ENCODE measurements around the gene TTC9C. TPM values are rescaled to one million over a fixed set of nuclear protein-coding genes. Genes with fewer than 3 reads are reported as not detected.

TTC9C gene
- polyA plus RNA-seq, 1 donor (not counting 4 experiments of a cell fraction or from before 2014, with no cell fraction given): 26.1 TPM

DNA sequence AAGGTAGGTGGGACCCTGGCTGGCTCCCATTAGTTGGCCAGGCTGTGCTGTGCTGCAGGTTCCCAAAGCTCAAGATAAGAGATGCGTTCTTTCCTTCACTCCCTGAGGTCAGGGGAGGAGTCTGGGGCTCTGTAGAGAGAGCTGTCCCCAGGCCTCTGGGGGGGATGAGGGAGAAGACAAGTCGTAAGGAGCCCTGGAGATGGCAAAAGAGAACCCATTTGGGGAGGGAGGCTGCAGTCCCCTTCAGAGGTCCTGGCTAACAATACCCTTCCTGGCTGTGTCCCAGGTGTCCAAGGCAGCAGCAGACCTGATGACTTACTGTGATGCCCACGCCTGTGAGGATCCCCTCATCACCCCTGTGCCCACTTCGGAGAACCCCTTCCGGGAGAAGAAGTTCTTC is 19.9 kb upstream of the TTC9C start:
- H3K27me3 ChIP-seq (ENCODE audit: control insufficient read depth, extremely low read depth, insufficient read depth, low read length): no peaks in the 10 kb centered on the region
- dilution Hi-C loops (cut with MboI; ENCODE audit: extremely low pct_ligation_motif_present, low sequenced_read_pairs): no loop called here
- H3K4me2 ChIP-seq (ENCODE audit: control insufficient read depth, extremely low read depth, insufficient read depth, low read depth, low read length): peak overlapping the region; percentile 99
- H3K4me3 ChIP-seq (ENCODE audit: control insufficient read depth in 2 of 3, extremely low read depth in 1 of 3, insufficient read depth in 2 of 3, low read depth in 1 of 3, low read length in 3 of 3): peak overlapping the region in 1 of 3 experiments; percentile 84
- H3K9me3 ChIP-seq (ENCODE audit: control insufficient read depth, low read depth, low read length): no peaks in the 10 kb centered on the region
- TF ChIP-seq, protein P1, sequence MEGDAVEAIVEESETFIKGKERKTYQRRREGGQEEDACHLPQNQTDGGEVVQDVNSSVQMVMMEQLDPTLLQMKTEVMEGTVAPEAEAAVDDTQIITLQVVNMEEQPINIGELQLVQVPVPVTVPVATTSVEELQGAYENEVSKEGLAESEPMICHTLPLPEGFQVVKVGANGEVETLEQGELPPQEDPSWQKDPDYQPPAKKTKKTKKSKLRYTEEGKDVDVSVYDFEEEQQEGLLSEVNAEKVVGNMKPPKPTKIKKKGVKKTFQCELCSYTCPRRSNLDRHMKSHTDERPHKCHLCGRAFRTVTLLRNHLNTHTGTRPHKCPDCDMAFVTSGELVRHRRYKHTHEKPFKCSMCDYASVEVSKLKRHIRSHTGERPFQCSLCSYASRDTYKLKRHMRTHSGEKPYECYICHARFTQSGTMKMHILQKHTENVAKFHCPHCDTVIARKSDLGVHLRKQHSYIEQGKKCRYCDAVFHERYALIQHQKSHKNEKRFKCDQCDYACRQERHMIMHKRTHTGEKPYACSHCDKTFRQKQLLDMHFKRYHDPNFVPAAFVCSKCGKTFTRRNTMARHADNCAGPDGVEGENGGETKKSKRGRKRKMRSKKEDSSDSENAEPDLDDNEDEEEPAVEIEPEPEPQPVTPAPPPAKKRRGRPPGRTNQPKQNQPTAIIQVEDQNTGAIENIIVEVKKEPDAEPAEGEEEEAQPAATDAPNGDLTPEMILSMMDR (optimal IDR thresholded peaks at IDR 0.05 in 1 of 3, IDR thresholded peaks at IDR 0.05 in 1 of 3, conservative IDR thresholded peaks at IDR 0.05 in 1 of 3; ENCODE audit: extremely low read depth in 1 of 3, insufficient read depth in 2 of 3, low read length in 3 of 3): no peak
- TF ChIP-seq EZH2 (IDR thresholded peaks at IDR 0.05; ENCODE audit: low read length): no peak
- no peak overlapping the region for H2AFZ ChIP-seq (ENCODE audit: control insufficient read depth, low read length)
- DNase-seq (ENCODE audit: low read depth, low spot score) (no peak), FAIRE-seq (no peak)
- H3K79me2 ChIP-seq (ENCODE audit: control insufficient read depth, insufficient read depth, low read length): no peaks in the 10 kb centered on the region
- peak overlapping the region; percentile 93 for H3K27ac ChIP-seq (ENCODE audit: control insufficient read depth, insufficient read depth, low read length)
- H3K9ac ChIP-seq (ENCODE audit: control insufficient read depth, extremely low read depth, insufficient read depth, low read length): peak overlapping the region; percentile 88
- H4K20me1 ChIP-seq (ENCODE audit: control insufficient read depth, extremely low read depth, insufficient read depth, low read length): no peaks in the 10 kb centered on the region
- no peaks in the 10 kb centered on the region for H3K9me1 ChIP-seq (ENCODE audit: control insufficient read depth, extremely low read depth, insufficient read depth, low read length)
- H3K36me3 ChIP-seq (ENCODE audit: control insufficient read depth in 2 of 2, extremely low read depth in 1 of 2, insufficient read depth in 2 of 2, low read length in 2 of 2): peaks cover 4 to 17% of the 10 kb centered on the region in 2 experiments
- peaks cover 36% of the 10 kb centered on the region for H3K4me1 ChIP-seq (ENCODE audit: control insufficient read depth, extremely low read depth, insufficient read depth, low read length)

DNA sequence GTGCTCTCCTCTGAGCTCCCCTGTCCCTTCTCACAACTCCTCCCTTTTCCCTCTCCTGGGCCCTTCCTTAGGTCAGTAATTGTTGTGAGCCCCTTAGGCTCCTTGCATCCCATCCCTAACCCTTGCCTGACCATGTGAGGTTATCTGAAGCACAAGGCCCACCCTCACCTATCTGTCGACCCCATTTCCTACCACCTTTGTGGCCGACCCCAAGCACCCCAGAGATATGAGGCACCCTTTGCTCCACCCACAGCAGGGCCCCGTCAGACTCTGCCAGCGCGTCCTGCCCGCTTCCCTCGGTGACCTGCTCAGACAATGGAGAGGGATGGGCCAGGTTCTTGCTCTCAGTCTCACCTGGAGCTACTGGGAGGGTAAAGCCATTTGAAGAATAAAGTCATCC is 19.5 kb upstream of the TTC9C start:
- peaks cover 36% of the 10 kb centered on the region for H3K4me1 ChIP-seq (ENCODE audit: control insufficient read depth, extremely low read depth, insufficient read depth, low read length)
- H3K9ac ChIP-seq (ENCODE audit: control insufficient read depth, extremely low read depth, insufficient read depth, low read length): peak overlapping the region; percentile 88
- peaks cover 8 to 21% of the 10 kb centered on the region in 2 experiments for H3K36me3 ChIP-seq (ENCODE audit: control insufficient read depth in 2 of 2, extremely low read depth in 1 of 2, insufficient read depth in 2 of 2, low read length in 2 of 2)
- H4K20me1 ChIP-seq (ENCODE audit: control insufficient read depth, extremely low read depth, insufficient read depth, low read length): no peaks in the 10 kb centered on the region
- peak overlapping the region; percentile 95 for H2AFZ ChIP-seq (ENCODE audit: control insufficient read depth, low read length)
- FAIRE-seq: no peak
- H3K4me2 ChIP-seq (ENCODE audit: control insufficient read depth, extremely low read depth, insufficient read depth, low read depth, low read length): peak overlapping the region; percentile 99
- DNase-seq (ENCODE audit: low read depth, low spot score): no peak
- no peaks in the 10 kb centered on the region for H3K27me3 ChIP-seq (ENCODE audit: control insufficient read depth, extremely low read depth, insufficient read depth, low read length)
- no peaks in the 10 kb centered on the region for H3K9me1 ChIP-seq (ENCODE audit: control insufficient read depth, extremely low read depth, insufficient read depth, low read length)
- dilution Hi-C loops (cut with MboI; ENCODE audit: extremely low pct_ligation_motif_present, low sequenced_read_pairs): no loop called here
- no peak for TF ChIP-seq EZH2 (IDR thresholded peaks at IDR 0.05; ENCODE audit: low read length)
- TF ChIP-seq, protein P1 (optimal IDR thresholded peaks at IDR 0.05 in 1 of 3, IDR thresholded peaks at IDR 0.05 in 1 of 3, conservative IDR thresholded peaks at IDR 0.05 in 1 of 3; ENCODE audit: extremely low read depth in 1 of 3, insufficient read depth in 2 of 3, low read length in 3 of 3): no peak
- peak overlapping the region; percentile 25 to 84 (median 75) for H3K4me3 ChIP-seq (ENCODE audit: control insufficient read depth in 2 of 3, extremely low read depth in 1 of 3, insufficient read depth in 2 of 3, low read depth in 1 of 3, low read length in 3 of 3)
- no peaks in the 10 kb centered on the region for H3K79me2 ChIP-seq (ENCODE audit: control insufficient read depth, insufficient read depth, low read length)
- H3K9me3 ChIP-seq (ENCODE audit: control insufficient read depth, low read depth, low read length): no peaks in the 10 kb centered on the region
- peak overlapping the region; percentile 93 for H3K27ac ChIP-seq (ENCODE audit: control insufficient read depth, insufficient read depth, low read length)

Data from keratinocyte (primary cell).